GM12872 (cell line): ENCODE measurements around the gene FGD2.
A peak's percentile ranks its signal among the peaks of the same experiment; 100 is the strongest.

Experiments used
- TF ChIP-seq, protein P1 (sequence below): IDR thresholded peaks from 3 replicates; pipeline ENCODE4 v1.5.1; 2011; ENCODE audit warnings: low read depth, mild to moderate bottlenecking, low read length, moderate library complexity; ENCODE audit not compliant: insufficient read depth

The FGD2 gene

DNA sequence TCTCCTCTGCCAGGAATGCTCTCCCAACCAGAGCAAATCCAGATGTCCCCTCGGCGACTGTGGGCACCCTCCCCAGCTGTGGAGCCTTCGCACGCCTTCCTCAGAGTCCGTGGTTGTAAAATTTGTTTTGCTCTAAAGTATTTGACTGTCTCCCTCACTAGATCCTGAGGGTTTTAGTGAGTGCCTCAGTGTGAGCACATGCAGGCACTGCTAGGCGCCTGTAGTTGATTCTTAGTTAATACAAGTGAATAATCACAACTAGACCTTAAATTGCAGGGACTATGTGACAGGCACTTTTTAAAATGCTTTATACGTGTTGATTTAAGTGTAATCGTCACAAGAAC lies 18.8 kb upstream of the FGD2 start:
- TF ChIP-seq, protein P1, sequence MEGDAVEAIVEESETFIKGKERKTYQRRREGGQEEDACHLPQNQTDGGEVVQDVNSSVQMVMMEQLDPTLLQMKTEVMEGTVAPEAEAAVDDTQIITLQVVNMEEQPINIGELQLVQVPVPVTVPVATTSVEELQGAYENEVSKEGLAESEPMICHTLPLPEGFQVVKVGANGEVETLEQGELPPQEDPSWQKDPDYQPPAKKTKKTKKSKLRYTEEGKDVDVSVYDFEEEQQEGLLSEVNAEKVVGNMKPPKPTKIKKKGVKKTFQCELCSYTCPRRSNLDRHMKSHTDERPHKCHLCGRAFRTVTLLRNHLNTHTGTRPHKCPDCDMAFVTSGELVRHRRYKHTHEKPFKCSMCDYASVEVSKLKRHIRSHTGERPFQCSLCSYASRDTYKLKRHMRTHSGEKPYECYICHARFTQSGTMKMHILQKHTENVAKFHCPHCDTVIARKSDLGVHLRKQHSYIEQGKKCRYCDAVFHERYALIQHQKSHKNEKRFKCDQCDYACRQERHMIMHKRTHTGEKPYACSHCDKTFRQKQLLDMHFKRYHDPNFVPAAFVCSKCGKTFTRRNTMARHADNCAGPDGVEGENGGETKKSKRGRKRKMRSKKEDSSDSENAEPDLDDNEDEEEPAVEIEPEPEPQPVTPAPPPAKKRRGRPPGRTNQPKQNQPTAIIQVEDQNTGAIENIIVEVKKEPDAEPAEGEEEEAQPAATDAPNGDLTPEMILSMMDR = no peak

DNA sequence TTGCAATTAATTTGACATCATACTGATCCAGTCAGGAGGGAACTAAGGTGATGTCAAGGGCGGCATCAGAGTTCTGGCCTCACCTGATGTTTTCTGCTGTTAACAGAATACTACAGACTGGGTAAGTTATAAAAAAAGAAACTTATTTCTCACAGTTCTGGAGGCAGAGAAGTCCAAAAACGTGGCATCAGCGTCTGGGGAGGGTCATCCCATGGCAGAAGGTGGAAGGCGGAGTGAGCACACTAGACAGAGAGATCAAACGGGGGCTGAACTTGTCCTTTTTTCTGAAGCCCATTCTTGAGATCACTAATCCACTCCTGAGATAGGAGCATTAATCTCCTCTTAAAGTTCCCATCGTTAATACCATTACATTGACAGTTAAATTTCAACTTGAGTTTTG lies 16.2 kb upstream of the FGD2 start:
- TF ChIP-seq, protein P1 = no peak

DNA sequence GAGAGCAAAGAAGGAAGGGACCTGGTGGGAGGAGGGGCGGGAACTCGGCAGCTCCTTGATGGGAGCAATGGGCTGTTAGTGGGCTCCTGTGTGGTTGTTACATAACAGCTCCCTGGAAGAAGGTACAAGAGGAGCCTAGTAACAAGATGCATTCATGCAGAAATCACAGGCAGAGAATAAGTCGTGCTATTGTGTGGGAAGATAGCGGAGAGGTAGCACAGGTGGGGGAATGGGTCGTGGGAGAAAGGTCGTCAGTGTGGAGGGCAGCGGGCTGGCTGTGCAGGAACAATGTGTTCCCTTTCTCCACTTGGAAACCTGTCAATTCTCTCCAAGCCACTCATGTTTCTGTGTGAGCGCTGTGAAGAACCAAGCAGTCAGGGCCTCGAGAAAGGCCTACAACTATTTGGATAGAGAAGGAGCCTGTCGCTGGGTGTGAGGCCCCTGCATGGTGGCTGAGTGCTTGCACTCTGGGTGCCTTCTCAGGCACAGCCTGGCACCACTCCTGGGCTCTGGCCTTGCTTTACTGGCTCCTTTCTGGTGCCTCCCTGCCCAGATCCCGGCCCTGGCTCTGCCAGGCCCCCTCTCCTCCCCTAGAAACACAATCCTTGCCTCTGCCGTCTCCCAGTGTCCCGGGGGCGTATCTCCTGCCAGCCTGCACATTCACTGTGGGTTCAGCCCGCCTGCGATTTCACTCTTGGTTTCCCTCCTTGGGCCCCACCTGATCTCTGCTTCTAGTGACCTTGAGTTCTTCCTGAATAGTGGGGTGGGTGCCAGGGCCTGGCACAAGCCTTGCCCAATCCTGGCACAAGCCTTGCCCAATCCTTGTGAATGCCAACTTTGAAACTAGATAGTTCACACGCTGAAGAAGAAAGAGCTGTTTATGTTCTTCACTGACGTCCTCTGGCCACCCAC lies 7.4 kb upstream of the FGD2 start:
- TF ChIP-seq, protein P1 = no peak

DNA sequence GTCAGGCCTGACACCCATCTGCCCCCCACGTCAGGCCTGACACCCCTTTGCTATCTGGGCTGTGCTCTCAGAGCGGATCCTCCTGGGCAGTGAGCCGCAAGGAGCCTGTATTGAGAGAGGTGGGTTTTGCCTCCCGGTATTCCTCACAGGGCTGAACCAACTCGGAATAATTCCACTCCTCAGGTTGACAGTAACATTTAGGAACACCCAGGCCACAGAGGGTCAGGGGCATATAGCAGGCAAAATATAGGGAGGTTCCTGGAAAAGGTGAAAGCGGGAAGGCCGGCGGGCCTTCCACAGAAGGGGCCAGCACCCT lies 6.8 kb upstream of the FGD2 start:
- TF ChIP-seq, protein P1 = no peak

DNA sequence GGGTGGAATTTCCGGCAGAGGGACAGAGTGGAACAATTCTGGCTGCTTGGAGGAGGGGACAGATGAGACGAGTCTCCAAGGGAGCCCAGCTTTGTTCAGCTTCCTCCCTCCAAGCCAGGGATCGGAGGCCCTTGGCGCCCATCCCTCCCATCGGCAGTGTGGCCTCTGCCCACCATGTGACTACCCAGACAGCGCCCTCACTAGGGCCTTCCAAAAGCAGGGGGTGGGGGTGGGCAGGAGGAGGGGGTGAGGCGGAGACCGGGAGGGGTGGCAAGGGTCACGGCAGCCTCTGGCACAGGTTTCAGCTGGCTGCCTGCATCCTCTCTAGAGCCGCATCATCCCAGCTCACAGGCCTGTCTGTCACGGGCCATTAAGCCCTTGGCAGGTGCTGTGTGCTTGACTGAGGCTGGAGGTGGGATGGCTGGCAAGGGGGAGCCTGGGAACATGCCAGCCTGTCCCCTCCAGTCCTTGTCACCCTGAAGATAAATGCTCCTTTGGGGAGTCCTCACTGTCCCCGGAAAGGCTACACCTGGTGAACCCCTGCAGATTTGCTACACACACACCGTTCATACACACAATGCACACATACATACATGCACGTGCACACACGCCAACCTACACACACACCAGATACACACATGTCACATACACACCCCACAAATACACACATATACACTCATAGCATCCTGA lies 6.2 kb upstream of the FGD2 start:
- TF ChIP-seq, protein P1 = no peak

DNA sequence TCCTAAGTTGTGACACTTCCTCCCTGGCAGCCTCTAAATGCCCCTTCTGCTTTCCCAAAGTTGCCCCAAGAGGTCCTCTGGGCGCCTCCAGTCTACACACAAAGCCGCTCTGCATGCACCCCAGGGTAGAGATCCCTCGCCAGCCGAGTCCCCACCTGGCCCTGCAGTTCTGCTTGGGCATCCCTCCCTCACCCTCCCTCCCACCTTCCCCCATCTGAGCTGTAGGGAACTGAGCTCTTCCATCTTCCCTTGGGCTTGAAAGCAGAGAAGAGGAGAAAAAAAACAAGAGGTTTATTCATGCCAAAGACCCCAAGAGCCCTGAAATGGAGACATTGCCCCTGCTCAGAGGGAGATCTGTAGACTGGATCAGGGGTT lies 5.7 kb upstream of the FGD2 start:
- TF ChIP-seq, protein P1 = no peak

DNA sequence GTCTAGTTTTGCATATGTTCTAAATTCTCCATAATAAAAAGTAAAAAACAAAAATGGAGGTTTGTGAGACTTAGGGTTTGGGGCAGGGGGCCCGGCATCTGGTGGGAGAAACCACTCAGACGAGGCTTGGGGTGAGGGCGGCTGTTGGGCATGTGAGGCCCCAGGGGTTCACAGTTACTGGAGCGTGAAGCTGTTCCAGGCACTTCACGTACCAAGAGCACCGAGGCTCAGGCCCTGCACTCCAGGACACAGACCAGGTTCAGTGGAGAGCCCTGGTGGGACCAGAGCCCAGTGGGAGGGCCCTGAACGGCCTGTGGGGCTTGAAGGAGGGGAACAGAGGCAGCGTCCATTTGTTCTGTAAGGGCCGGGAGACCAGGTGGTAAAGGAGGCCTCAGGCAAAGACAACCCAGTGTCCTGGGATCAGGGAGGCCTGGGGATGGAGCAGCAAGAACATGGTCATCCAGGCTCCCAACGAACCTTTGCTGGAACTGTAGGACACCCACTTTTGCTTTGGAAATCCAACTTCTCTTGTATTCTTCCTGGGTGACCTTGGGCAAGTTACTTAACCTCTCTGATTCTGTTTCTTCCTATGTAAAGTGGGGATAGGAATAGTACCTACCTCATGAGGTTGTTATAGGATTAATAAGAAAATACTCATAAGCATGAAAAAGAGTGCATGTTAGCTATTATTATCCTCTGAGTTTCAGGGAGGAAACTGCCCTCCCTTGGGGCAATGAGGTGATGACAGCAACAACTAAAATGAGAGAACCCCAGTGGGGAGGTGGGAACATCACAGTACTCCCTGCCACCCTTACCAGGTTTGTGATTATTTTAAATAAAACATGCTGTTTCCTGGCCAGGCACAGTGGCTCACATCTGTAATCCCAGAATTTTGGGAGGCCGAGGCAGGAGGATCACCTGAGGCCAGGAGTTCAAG lies 1.1 kb upstream of the FGD2 start:
- TF ChIP-seq, protein P1 = 0 out of 3 replicates have a peak, but pooled peaks have one; percentile 1
